Activated naive CD8-positive, alpha-beta T cell treated with anti-CD3 and anti-CD28 coated beads, Interleukin-2, amount 50 U/mL, for 24 hours (primary cell): ENCODE measurements around the gene SRGAP2C.
A peak's percentile ranks its signal among the peaks of the same experiment; 100 is the strongest.
"Not testable (repeated sequence)": the region's sequence is repeated elsewhere in the genome, so short reads cannot be mapped to it uniquely, and the experiment has no call there.

Experiments used
- ATAC-seq: fragments of 150-1000 bp; cut with Tn5 transposase; one replicate; pipeline ENCODE4 v1.10.0; 2021
- DNase-seq: peaks from one replicate; pipeline ENCODE4 v3.0.0; 2021
- H3K27ac Mint-ChIP-seq: one replicate; pipeline ENCODE4 v1.8.0; 2021; ENCODE audit warnings: mild to moderate bottlenecking, mixed read lengths
- H3K27me3 Mint-ChIP-seq: one replicate; pipeline ENCODE4 v1.8.0; 2021; ENCODE audit warnings: mixed read lengths
- H3K36me3 Mint-ChIP-seq: one replicate; pipeline ENCODE4 v1.8.0; 2021; ENCODE audit warnings: low read depth, mixed read lengths
- H3K4me1 Mint-ChIP-seq: one replicate; pipeline ENCODE4 v1.8.0; 2021; ENCODE audit warnings: mixed read lengths
- H3K4me3 Mint-ChIP-seq: one replicate; pipeline ENCODE4 v1.8.0; 2021; ENCODE audit warnings: mild to moderate bottlenecking, moderate library complexity, mixed read lengths
- H3K9me3 Mint-ChIP-seq: one replicate; pipeline ENCODE4 v1.8.0; 2021; ENCODE audit warnings: mixed read lengths

SRGAP2C gene

DNA sequence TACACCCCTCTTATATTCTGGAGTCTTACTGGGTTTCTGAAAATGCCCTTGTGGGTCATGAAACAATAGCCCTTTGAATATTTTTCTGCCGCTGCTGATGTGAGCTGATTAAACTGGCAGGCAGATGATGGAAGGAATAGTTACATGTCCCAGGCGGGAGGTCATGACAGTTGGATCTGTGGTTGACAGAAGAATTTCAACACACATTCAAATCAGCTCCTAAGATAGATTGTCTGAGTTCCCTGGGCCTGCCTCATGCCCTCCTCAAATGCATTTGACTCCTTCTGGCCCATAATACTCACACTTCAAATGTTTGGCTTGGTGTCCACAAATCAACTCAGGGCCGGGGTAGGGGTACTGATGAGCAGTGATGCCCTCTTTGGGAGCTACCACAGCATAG lies 161.9 kb downstream of the SRGAP2C start:
- H3K4me1 Mint-ChIP-seq, H3K4me3 Mint-ChIP-seq: not testable (repeated sequence)

DNA sequence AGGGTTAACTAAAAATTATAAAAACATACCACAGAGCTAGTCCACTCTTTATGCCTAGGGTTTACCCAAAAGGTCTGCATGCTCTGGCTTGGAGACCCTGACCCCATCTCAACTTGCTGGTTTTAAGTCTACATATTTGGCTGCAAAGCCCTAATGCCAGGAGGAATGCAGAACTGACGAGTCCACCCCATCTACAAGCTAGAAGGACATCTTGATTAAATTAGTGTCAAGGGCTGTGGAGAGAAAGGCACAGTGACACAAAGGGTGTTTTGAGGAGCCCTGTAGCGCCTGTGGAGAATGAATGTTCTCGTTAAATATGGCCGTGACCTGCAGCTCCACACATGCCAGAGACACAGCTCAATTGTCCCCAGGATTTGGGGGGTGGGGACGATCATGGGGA lies 162.7 kb downstream of the SRGAP2C start:
- H3K27me3 Mint-ChIP-seq, H3K4me3 Mint-ChIP-seq, DNase-seq, H3K4me1 Mint-ChIP-seq, H3K36me3 Mint-ChIP-seq, H3K27ac Mint-ChIP-seq, H3K9me3 Mint-ChIP-seq, ATAC-seq: not testable (repeated sequence)

More for the DNA sequence above, 161.9 kb downstream of the SRGAP2C start:
- not testable (repeated sequence) for DNase-seq, H3K36me3 Mint-ChIP-seq, ATAC-seq, H3K27ac Mint-ChIP-seq, H3K9me3 Mint-ChIP-seq, H3K27me3 Mint-ChIP-seq

DNA sequence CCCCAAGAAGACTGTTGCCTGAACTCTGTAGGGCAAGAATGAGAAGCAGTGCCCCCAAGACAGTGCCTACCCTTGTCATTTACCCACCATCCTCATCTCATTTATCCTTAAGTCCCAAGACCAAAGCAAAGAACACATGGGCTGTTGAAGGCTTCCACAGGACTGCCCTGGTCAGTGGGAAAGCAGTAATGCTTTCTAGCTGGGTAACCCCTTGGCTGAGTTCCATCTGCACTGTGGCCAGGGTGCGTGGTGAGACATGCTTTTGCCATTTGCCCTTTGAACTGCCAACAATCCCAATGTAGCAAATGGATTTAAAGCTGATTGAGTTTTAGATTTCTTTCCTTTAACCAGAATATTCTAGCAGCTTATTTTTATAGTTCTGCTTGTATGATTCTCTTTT lies 163.3 kb downstream of the SRGAP2C start:
- H3K4me3 Mint-ChIP-seq, DNase-seq, H3K27me3 Mint-ChIP-seq, ATAC-seq, H3K4me1 Mint-ChIP-seq, H3K36me3 Mint-ChIP-seq, H3K27ac Mint-ChIP-seq, H3K9me3 Mint-ChIP-seq: not testable (repeated sequence)

DNA sequence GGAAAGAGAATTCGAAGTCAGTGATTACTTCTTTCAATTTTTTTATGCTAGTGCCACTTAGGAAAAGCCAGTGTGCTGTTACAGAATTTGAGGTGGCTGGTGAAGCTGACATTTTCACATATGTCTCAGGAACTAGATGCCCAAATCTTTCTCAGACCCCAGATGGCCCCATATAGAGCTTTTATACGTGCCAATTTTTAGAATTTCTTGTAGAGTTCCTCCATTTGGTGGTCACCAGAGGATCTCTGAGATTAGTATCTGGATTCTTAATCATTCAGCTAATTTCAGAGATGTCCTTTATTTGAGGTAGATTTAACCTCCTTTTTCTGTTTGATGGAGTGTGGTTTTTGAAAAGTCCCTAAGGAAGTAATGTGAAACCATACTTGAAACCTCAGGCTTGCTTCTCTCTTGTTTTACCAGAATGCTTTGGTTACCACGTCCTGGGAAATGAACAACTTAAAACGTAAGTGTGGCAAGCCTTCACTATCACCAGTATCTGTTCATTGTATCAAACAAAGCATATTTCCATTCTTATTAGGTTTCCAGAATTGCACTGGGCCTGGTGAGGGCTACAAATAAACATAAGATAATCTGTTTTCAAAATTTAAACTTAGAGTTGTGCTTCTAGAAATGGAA lies 164.7 kb downstream of the SRGAP2C start:
- not testable (repeated sequence) for H3K27me3 Mint-ChIP-seq, H3K27ac Mint-ChIP-seq, H3K9me3 Mint-ChIP-seq, H3K36me3 Mint-ChIP-seq, DNase-seq, H3K4me3 Mint-ChIP-seq, H3K4me1 Mint-ChIP-seq
- peak; percentile 84 for ATAC-seq

DNA sequence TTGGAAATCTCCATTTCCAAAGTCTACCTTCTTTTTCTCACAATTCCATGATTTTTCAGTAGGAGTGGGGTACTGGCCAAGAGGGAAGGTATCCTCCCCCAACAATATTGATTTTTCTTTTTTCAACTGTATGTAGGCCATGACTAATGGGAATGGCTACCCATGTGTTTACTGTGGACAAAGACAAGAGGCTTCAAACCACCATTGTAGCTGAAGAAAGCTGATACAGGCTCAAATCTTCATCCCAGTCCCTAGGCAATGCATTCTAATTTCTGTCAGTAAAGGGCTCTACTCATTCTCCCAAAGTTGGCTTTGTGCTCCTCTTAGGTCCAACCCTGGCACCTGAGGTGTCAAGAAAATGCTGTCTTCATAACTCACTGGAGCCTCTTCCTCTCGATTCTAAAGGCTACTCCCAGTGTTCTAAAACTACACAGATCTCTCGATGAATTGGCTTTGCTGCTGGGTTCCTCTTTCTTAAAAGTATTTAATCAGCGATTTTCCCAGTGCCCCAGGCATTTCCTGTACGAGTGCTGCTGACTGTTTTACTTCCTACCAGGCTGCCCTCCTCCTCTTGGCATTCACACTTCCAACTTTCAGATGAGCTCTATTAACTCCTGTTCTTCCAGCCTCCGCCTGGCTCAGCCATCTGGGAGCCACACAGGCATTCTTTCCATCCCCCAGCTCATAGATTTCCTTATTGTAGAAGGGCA lies 171.1 kb downstream of the SRGAP2C start:
- not testable (repeated sequence) for H3K36me3 Mint-ChIP-seq, DNase-seq, H3K4me1 Mint-ChIP-seq, H3K4me3 Mint-ChIP-seq, H3K27ac Mint-ChIP-seq, H3K9me3 Mint-ChIP-seq, ATAC-seq, H3K27me3 Mint-ChIP-seq

DNA sequence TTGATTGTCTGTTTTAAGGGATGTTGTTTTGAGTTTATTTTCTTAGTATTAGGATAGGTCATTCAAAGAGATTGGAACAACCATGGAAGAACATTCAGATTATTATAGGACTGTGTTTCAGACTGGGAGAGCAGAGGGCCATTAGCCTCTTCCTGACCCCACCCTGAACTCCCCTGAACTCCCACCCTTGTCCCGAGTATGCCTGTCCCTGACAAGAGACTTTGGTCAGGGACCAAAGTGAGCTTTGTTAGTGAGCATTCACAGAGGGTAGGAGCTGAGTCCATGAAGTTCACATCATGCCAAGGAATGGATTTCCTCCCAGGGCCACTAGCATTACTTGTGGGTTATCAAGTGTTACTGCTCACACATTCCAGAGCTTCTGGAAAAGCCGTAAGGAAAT lies 172.0 kb downstream of the SRGAP2C start:
- H3K27ac Mint-ChIP-seq, H3K4me3 Mint-ChIP-seq, H3K9me3 Mint-ChIP-seq, H3K4me1 Mint-ChIP-seq, ATAC-seq, DNase-seq, H3K36me3 Mint-ChIP-seq, H3K27me3 Mint-ChIP-seq: not testable (repeated sequence)

DNA sequence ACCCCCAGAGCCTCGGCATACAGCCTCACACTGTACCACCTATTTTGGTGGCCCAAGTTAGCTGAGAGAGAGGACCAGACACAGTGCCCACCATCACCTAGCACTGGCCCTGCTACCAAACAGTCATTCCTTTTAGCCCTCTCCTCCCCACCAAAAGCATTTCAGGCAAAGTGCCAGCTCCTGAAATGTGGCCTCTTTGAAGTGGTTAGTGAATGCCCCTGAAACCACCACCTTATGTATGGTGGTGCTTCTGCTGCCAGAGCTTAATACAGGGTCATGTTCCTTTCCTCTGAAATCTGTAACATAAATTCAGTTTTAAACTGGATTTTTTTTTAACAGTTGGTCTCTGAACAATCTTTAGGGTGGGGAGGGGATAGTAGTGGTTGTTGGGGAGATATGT lies 175.8 kb downstream of the SRGAP2C start:
- not testable (repeated sequence) for H3K4me1 Mint-ChIP-seq, ATAC-seq, H3K9me3 Mint-ChIP-seq, DNase-seq, H3K4me3 Mint-ChIP-seq, H3K27ac Mint-ChIP-seq, H3K36me3 Mint-ChIP-seq, H3K27me3 Mint-ChIP-seq

DNA sequence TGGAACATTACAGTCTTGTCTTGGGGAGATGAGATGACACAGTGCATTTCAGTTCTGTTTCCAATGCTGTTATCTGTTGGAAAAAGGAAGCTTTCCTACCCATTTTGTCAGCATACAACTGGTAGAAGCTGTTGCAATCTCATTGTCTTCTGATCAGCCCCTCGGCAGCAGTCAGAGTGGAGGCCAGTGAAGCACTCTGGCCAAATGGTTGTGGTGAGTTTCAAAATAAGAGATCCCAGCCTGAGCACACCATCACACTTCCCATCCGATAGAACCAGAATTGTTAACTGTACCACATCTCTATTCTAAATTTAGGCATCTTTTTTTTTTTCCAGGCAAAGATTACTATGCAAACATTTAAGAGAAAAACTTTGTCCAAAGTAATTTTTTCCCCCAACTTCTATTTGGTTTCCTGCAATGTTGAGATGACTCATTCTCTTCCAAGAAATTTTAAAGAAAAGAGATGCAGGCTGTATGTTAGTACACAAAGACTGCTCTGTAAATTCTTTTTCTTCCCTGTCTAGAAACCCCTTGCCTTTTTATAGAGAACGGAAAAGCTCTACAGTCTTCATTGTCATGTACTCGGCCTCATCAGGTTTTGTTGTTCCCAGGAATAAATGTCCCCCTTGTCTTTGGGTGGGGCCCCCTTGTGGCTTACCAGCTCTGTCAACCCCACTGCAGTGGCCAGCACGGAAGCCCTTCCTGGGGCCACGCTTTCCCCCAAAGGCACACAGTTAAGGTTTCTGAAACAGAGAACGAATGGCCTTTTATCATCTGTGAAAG lies 176.9 kb downstream of the SRGAP2C start:
- H3K27me3 Mint-ChIP-seq, DNase-seq, H3K9me3 Mint-ChIP-seq, H3K36me3 Mint-ChIP-seq, H3K4me1 Mint-ChIP-seq, H3K4me3 Mint-ChIP-seq: not testable (repeated sequence)
- H3K27ac Mint-ChIP-seq: peak overlapping the region; percentile 61
- peak; percentile 53 for ATAC-seq

DNA sequence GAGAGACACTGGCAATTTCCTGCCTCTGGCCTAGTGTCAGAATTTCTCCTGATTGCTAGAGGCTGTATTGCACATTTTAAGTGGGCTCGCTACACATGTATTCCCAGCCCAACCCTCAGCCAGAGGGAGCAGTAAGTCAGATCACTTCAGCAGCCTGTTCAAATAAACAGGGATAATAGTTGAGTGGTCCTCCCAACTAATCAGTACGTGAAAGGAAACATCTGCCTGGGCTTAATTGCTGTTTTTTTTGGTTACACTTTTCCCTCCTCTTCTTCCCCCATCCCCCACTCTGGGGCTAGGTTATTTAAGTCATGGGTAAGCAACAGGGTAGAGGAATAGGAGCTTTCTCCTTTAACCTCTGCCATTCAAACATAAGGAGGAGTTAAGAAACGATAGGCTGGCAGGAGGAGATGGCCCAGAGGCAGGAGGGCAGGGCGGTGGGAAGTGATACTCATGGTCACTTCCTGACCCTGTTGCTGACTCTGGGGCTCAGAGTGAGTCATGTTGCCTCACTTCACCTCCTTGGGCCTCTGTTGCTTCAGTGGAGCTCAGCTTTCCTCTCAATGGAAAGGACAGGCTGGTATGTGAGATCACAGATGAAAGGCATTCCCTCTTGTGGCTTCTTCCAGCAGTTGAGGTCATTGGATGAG lies 177.6 kb downstream of the SRGAP2C start:
- not testable (repeated sequence) for H3K4me3 Mint-ChIP-seq

DNA sequence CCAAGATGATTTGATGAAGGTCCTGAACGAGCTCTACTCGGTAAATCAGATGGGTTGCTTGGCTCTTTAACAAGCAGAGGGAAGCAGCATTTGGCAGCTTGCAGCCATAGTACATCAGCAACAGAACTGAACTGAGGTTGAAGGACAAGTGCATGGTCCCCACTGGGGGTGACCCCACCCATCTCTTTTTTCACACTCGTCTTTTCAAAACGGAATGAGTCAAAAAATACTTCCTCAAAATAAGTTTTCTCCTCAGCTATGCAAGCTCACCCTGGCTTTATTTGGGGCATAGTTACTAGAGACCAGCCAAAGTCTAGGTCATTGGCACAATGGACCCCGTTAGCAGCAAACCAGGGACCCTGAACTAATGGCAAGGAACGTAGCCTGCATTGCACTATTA lies 180.5 kb downstream of the SRGAP2C start:
- H3K9me3 Mint-ChIP-seq, H3K4me3 Mint-ChIP-seq, H3K36me3 Mint-ChIP-seq, H3K27ac Mint-ChIP-seq, DNase-seq, ATAC-seq, H3K4me1 Mint-ChIP-seq, H3K27me3 Mint-ChIP-seq: not testable (repeated sequence)

More for the DNA sequence above, 177.6 kb downstream of the SRGAP2C start:
- peak; percentile 74 for ATAC-seq
- H3K9me3 Mint-ChIP-seq, H3K4me1 Mint-ChIP-seq, H3K36me3 Mint-ChIP-seq, H3K27me3 Mint-ChIP-seq: not testable (repeated sequence)
- peak overlapping the region; percentile 70 for H3K27ac Mint-ChIP-seq
- DNase-seq: peak; percentile 13

DNA sequence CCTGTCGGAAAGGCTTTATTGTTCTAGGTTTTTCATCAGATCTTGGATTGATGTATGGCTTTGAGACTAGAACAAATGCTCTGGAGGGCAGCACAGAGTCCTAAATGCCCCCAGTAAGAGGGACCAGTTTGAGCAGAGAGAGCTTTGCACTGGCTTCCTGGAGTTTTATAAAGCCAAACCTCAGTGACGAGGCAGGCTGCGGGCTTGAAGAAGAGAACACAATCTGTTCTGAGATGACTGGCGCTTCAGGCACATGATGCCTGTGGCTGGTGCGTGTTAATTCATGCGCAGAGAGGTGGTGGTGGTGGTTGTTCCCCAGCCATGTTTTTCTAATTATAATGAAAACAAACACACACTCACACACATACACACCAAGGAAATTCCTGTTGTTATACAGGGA lies 180.9 kb downstream of the SRGAP2C start:
- ATAC-seq (peak; percentile 57), DNase-seq (peak; percentile 41)
- H3K27ac Mint-ChIP-seq, H3K9me3 Mint-ChIP-seq, H3K4me1 Mint-ChIP-seq, H3K36me3 Mint-ChIP-seq, H3K4me3 Mint-ChIP-seq, H3K27me3 Mint-ChIP-seq: not testable (repeated sequence)

DNA sequence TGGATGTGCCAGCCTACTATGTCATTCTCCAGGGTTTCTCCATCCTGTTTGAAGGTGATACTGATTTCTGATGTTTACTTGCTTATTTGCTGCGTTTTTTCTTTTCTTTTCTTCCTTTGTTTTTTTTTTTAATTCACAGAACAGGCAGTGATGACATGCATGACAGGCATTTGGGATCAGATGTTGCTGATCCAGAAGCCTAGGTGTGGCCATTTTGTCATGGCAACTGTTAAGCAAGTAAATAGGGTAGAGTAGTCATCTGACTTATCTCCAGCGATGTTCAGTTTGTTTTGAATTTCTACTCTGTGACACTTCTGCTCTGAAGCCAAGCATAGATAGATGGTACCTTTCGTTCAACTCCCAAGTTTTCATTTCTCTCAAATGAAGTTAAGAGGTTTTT lies 181.4 kb downstream of the SRGAP2C start:
- not testable (repeated sequence) for H3K4me3 Mint-ChIP-seq, H3K27me3 Mint-ChIP-seq, H3K9me3 Mint-ChIP-seq

DNA sequence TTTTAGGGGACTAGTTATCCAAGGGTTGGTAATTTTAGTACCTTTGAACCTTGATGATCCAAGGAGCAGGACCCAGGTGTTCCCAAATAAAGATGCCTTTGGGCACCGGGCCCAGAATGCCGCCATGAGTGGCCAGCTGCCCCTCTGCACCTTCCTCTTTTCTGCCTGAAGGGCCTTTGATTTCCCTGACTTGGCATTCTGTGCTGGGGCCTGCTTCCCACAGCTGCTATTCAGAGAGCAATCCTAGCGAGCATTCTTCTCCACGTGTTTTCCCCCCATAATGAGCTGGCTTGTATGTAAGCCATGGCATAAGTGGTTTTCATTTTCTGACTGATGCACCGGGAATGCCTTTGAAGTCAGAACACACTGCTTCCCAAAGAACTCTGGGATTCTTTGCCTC lies 184.1 kb downstream of the SRGAP2C start:
- not testable (repeated sequence) for H3K36me3 Mint-ChIP-seq, H3K4me3 Mint-ChIP-seq, H3K9me3 Mint-ChIP-seq, ATAC-seq, H3K4me1 Mint-ChIP-seq, DNase-seq, H3K27me3 Mint-ChIP-seq, H3K27ac Mint-ChIP-seq

More for the DNA sequence above, 181.4 kb downstream of the SRGAP2C start:
- ATAC-seq, DNase-seq, H3K27ac Mint-ChIP-seq, H3K36me3 Mint-ChIP-seq, H3K4me1 Mint-ChIP-seq: not testable (repeated sequence)

DNA sequence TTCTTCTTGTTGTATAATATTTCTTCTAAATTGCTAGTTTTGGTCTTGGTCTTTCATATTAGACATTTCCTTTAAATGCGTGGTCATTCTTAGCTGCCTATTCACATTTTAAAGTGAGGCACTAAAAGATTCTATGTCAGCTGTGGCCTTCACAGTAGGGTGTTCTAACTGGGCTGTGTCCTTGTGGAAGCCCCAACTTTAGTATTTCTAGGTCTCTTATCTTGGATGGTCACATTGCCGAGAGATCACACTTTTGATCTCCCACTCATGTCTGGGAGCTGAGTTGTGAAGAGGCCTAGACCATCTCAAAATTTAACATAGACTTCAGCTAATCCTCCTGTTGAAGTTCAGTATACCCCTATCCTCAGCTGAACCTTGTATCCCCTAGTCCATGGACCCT lies 185.2 kb downstream of the SRGAP2C start:
- not testable (repeated sequence) for H3K9me3 Mint-ChIP-seq, DNase-seq, H3K36me3 Mint-ChIP-seq, H3K27ac Mint-ChIP-seq, H3K27me3 Mint-ChIP-seq, H3K4me1 Mint-ChIP-seq, ATAC-seq, H3K4me3 Mint-ChIP-seq
